GM12874 (cell line): ENCODE data around the gene DKC1.

Experiments
- CTCF ChIP-seq: IDR thresholded peaks from 2 replicates; pipeline ENCODE4 v1.5.1; 2011; ENCODE audit warnings: low read depth, mild to moderate bottlenecking, control low read depth, low read length, moderate library complexity; ENCODE audit not compliant: insufficient read depth

The DKC1 gene

GRCh38 chrX:154806837-154807501, 44.3 kb downstream of the DKC1 start:
- TF ChIP-seq CTCF: no peak

DNA sequence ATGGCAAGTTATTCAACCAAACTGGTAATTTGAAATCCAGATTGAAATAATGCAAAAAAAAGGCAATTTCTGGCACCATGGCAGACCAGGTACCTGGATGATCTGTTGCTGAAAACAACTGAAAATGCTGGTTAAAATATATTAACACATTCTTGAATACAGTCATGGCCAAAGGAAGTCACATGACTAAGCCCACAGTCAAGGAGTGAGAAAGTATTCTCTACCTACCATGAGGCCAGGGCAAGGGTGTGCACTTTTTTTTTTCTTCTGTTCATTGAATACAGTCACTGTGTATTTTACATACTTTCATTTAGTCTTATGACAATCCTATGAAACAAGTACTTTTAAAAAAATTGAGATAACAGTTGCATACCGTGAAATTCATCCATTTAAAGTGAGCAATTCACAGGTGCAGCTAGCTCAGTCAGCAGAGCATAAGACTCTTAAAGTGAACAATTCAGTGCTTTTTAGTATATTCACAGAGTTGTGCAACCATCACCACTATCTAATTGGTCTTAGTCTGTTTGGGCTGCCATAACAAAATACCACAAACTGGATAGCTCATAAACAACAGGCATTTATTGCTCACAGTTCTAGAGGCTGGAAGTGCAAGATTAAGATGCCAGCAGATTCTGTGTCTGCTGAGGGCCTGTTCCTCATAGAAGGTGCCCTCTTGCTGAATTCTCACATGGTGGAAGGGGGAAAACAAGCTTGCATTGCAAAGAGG, 47.4 kb downstream of the DKC1 start:
- no peak for TF ChIP-seq CTCF

- no peak for TF ChIP-seq CTCF
Measured at GRCh38 chrX:154812341-154813101, 49.9 kb downstream of the DKC1 start.

DNA sequence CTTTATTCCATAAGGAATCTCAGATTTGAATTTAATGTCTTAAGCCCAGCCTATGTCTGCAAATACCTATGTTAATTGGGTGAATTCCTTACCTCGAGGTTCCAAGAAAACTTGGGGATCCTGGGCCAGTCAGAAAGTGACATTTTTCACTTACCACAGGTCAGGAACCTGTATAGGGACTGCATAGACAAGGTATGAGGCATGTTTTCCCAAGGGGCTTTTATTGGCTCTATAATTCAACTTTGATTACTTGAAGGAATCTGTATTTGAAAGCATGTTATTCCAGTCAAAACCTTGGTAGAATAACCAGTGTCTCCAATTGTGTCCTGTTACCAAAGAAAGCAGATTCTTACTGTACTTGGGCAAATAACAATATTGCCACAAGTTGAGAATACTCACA, 51.1 kb downstream of the DKC1 start:
- TF ChIP-seq CTCF: no peak

DNA sequence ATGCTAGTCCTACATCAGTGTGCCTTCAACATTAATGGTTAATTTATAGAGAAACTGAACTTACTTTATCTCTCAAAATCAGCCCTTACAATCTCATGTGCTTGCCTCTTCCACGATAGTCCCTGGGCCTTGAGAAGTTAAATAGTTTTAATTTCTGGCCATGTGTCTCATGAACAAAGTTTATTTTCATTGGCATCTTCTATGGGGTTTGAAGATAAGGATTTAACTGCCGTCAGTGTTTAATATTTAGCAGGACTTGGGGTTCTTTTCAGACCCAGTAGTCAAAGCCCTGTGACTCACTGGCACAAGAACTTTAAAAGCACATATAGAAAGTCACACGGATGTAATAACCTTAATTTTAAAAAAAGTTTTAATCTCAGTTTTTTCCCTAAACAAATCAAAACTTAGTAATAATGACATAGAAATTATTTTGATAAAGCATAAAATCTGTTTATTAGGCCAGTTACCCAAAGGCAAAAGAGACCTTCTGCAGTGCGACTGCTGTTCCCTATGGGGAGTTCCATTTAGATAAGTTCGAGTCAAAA, 52.7 kb downstream of the DKC1 start:
- no peak for TF ChIP-seq CTCF

GRCh38 chrX:154818916-154819770, 56.5 kb downstream of the DKC1 start:
- TF ChIP-seq CTCF: no peak
